Ovary (tissue), 9 donors: Measurements from ENCODE around the gene AGXT. TPM values are rescaled to one million over a fixed set of nuclear protein-coding genes. Genes with fewer than 3 reads are reported as not detected.

Experiments
- DNase-seq, 5 donors: peaks; one replicate each; pipeline ENCODE4 v3.0.0-alpha.2; 2019 to 2020
- H3K27ac ChIP-seq, 2 donors: fragments of 200-600 bp; one replicate each; pipeline versions ENCODE4 v1.5.1 to v1.8.0; 2019 to 2022
- H3K27me3 ChIP-seq: fragments of 200-600 bp; one replicate; pipeline ENCODE4 v1.8.0; 2022
- H3K36me3 ChIP-seq: fragments of 200-600 bp; sonication (generic); one replicate; pipeline ENCODE4 v1.5.1; 2019
- H3K4me1 ChIP-seq: one replicate; pipeline ENCODE4 v1.8.1; 2013; ENCODE audit warnings: mild to moderate bottlenecking, moderate library complexity; ENCODE audit not compliant: insufficient read depth
- H3K4me3 ChIP-seq: fragments of 200-600 bp; sonication (generic); one replicate; pipeline ENCODE4 v1.5.1; 2017
- H3K9me3 ChIP-seq, 2 donors: fragments of 200-600 bp in 1 of 2; sonication (generic) in 1 of 2; one replicate each; pipeline versions ENCODE4 v1.5.1 to v1.8.1; 2013 to 2019; ENCODE audit warnings: mild to moderate bottlenecking in 1 of 2, moderate library complexity in 1 of 2
- CTCF ChIP-seq, 3 donors: fragments of 450-650 bp in 2 of 3; fragments of 200-600 bp in 1 of 3; IDR thresholded peaks; one replicate each; pipeline versions ENCODE4 v1.5.1 to v1.8.0; 2016 to 2022; ENCODE audit warnings: antibody characterized with exemption in 3 of 3, mild to moderate bottlenecking in 1 of 3
- EP300 ChIP-seq: sonication (generic); formaldehyde crosslinking; IDR thresholded peaks from one replicate; pipeline ENCODE4 v1.6.1; 2017; ENCODE audit warnings: antibody characterized with exemption
- POLR2A ChIP-seq: fragments of 450-650 bp; IDR thresholded peaks from one replicate; pipeline ENCODE4 v1.6.1; 2017; ENCODE audit warnings: antibody characterized with exemption, mild to moderate bottlenecking, moderate library complexity
- WGBS, 3 donors: extraction: QIAGEN DNeasy Blood & Tissue Kit in 1 of 3; methylation state at CpG; one replicate each; pipeline versions ENCODE4 v1.1.5 to v1.1.7; 2013 to 2017; 5-methylcytosine and 5-hydroxymethylcytosine counted together
- intact Hi-C, 4 donors: fragments of 100-400 bp; cut with DNase I; formaldehyde crosslinking; loops; one replicate each; pipeline versions ENCODE4 v1.11.0 to v1.15.1; 2022 to 2023
- polyA plus RNA-seq, 2 donors: library from polyadenylated mRNA; stranded (reverse); fragments of 200-250 nt in 1 of 2; fragments of 350-450 nt in 1 of 2; fragmentation: Illumina TruSeq in 1 of 2; extraction: RNeasy Lipid Tissue Mini Kit (QIAGEN cat#74804) in 1 of 2; gene quantifications; one replicate each; pipeline ENCODE4 v1.2.3, GENCODE V29; 2013 to 2014
- total RNA-seq, 7 donors: library from RNA; depleted of rRNA in 2 of 7; stranded (reverse); fragments of >200 nt in 2 of 7; fragmentation: NEBNext Ultra II Directional in 3 of 7; extraction: Animal tissue kit (Norgen Biotek cat#: 25700) in 3 of 7; gene quantifications; one replicate each; pipeline versions ENCODE4 v1.1.0 to v1.2.4, GENCODE V29; 2016 to 2023
- donor health status: DM: no; HTN: no; CAD: no; lungs with moderate emphysema.
- donor health status: DM: no; HTN: no; CAD: no.
- donor health status: Bipolar disorder and iron deficiency.
- donor health status: DM: yes; HTN: yes; CAD: no.
- donor health status: DM: no; HTN: no; CAD: no.
- donor health status: DM: yes; HTN: yes; CAD: no.

AGXT gene
- total and polyA plus RNA-seq, 9 donors, result 0.04 to 0.79 (median 0.25) TPM; not detected in 6

GRCh38 chr2:240917684-240918257, 49.1 kb downstream of the AGXT start:
- intact Hi-C loops, result loop anchor here in 2 of 4 donors (5.0 to 10.0 kb wide), 3 partner anchors 40 to 80 kb away; partner anchors contain the start of gene SNED1 (in 2 of the 2)
- 88 to 95% (median 90%) methylated on average over 10 of the region's 10 CpGs for WGBS, 3 donors
- peak in 4 of 5 donors; percentile 20 to 44 (median 34) for DNase-seq

GRCh38 chr2:240918258-240919091, 49.9 kb downstream of the AGXT start:
- 92 to 95% (median 95%) methylated on average over 26 to 36 of the region's 36 CpGs for WGBS, 3 donors
- peaks cover 35% of the 10 kb centered on the region for H3K4me1 ChIP-seq
- intact Hi-C loops, result loop anchor here in 2 of 4 donors (5.0 to 10.0 kb wide), 3 partner anchors 39 to 79 kb away; partner anchors contain the start of gene SNED1 (in 2 of the 2)
- TF ChIP-seq EP300 (no peak), POLR2A (no peak), CTCF (IDR thresholded peaks at IDR 0.05) (no peak)
- no peaks in the 10 kb centered on the region for H3K9me3 ChIP-seq
- no peaks in the 10 kb centered on the region for H3K36me3 ChIP-seq
- no peak overlapping the region for H3K27ac ChIP-seq
- H3K4me3 ChIP-seq, result no peak overlapping the region
- peak; percentile 11 to 34 (median 24) for DNase-seq
- H3K27me3 ChIP-seq, result no peaks in the 10 kb centered on the region

More at GRCh38 chr2:240917684-240918257, 49.1 kb downstream of the AGXT start:
- no peaks in the 10 kb centered on the region for H3K36me3 ChIP-seq
- no peaks in the 10 kb centered on the region for H3K27me3 ChIP-seq
- no peak overlapping the region for H3K27ac ChIP-seq
- H3K4me3 ChIP-seq, result no peak overlapping the region
- peaks cover 39% of the 10 kb centered on the region for H3K4me1 ChIP-seq
- H3K9me3 ChIP-seq, result no peaks in the 10 kb centered on the region
- no peak for TF ChIP-seq CTCF (IDR thresholded peaks at IDR 0.05)
- TF ChIP-seq POLR2A, result no peak
- TF ChIP-seq EP300, result no peak

- Histone ChIP-seq H3K36me3 (no peaks in the 10 kb centered on the region), H3K4me1 (peaks cover 28% of the 10 kb centered on the region), H3K4me3 (no peak overlapping the region), H3K27me3 (no peaks in the 10 kb centered on the region), H3K9me3 (no peaks in the 10 kb centered on the region), H3K27ac (no peak overlapping the region)
- WGBS, 3 donors, result 86 to 93% (median 90%) methylated on average over 19 of the region's 19 CpGs
- DNase-seq, result peak; percentile 5 to 31 (median 18)
- intact Hi-C loops, result loop anchor here in 2 of 4 donors (5.0 to 10.0 kb wide), 3 partner anchors 38 to 78 kb away; partner anchors contain the start of gene SNED1 (in 2 of the 2)
- TF ChIP-seq CTCF (IDR thresholded peaks at IDR 0.05), result no peak
- no peak for TF ChIP-seq POLR2A
- no peak for TF ChIP-seq EP300
Observed at GRCh38 chr2:240919161-240919781, 50.6 kb downstream of the AGXT start.
